A673 (cell line): Measurements from ENCODE around the gene RAB11FIP3. TPM values are rescaled to one million over a fixed set of nuclear protein-coding genes. Genes with fewer than 3 reads are reported as not detected.

Experiments used
- BruUV-seq: library from RNA; stranded (reverse); fragments of 400-500 nt; replicated peaks from 2 replicates; lab custom pipeline; 2021; lab: Mats Ljungman, UMichigan
- CTCF ChIA-PET: fragments of 300-600 bp; sonication (Branson Sonifier 250); formaldehyde crosslinking; loops from one replicate; lab custom pipeline; 2022; ENCODE audit warnings: antibody characterized with exemption; lab: Charles Lee
- POLR2A ChIA-PET: fragments of 300-600 bp; sonication (Branson Sonifier 250); formaldehyde crosslinking; loops from one replicate; lab custom pipeline; 2022; ENCODE audit warnings: antibody characterized with exemption; ENCODE audit not compliant: low non-redundant PET; lab: Charles Lee
- DNase-seq: peaks from one replicate; pipeline ENCODE4 v3.0.0-alpha.2; 2015; ENCODE audit warnings: low spot score
- H3K27ac ChIP-seq: fragments of 200-600 bp; sonication (generic); 2 replicates; pipeline ENCODE4 v1.5.1; 2016; ENCODE audit warnings: mixed run types, low read depth, mild to moderate bottlenecking, mixed read lengths, antibody characterized with exemption, low read length; ENCODE audit not compliant: poor library complexity, severe bottlenecking
- H3K27me3 ChIP-seq: fragments of 200-600 bp; sonication (generic); replicated peaks from 2 replicates; pipeline ENCODE4 v1.6.1; 2017; ENCODE audit warnings: mixed run types, low read depth, mild to moderate bottlenecking, mixed read lengths, antibody characterized with exemption, low read length; ENCODE audit not compliant: insufficient read depth, poor library complexity
- H3K36me3 ChIP-seq: fragments of 200-600 bp; sonication (generic); 2 replicates; pipeline ENCODE4 v1.6.1; 2016; ENCODE audit warnings: mixed run types, mild to moderate bottlenecking, mixed read lengths, antibody characterized with exemption, low read length; ENCODE audit not compliant: insufficient read depth, poor library complexity, severe bottlenecking
- H3K4me1 ChIP-seq: fragments of 200-600 bp; sonication (generic); 2 replicates; pipeline ENCODE4 v1.6.1; 2017; ENCODE audit warnings: mixed run types, mild to moderate bottlenecking, mixed read lengths, antibody characterized with exemption, low read length; ENCODE audit not compliant: insufficient read depth, poor library complexity, severe bottlenecking
- H3K4me3 ChIP-seq: fragments of 200-600 bp; sonication (generic); 2 replicates; pipeline ENCODE4 v1.5.1; 2016; ENCODE audit warnings: low read depth, mixed run types, mild to moderate bottlenecking, mixed read lengths, low read length; ENCODE audit not compliant: poor library complexity, severe bottlenecking
- H3K9me3 ChIP-seq: fragments of 200-600 bp; sonication (generic); 2 replicates; pipeline ENCODE4 v1.6.1; 2016; ENCODE audit warnings: mixed run types, low read depth, mild to moderate bottlenecking, mixed read lengths, antibody characterized with exemption, low read length; ENCODE audit not compliant: poor library complexity, severe bottlenecking
- CTCF ChIP-seq: fragments of 300-800, 200-600 bp; sonication (generic); conservative IDR thresholded peaks from 2 replicates; pipeline ENCODE4 v1.5.1; 2017; ENCODE audit warnings: low read depth, mild to moderate bottlenecking, antibody characterized with exemption, low read length, moderate library complexity, mixed read lengths
- EZH2 ChIP-seq: fragments of 200-600 bp; sonication (generic); IDR thresholded peaks from 2 replicates; pipeline ENCODE4 v1.6.1; 2017; ENCODE audit warnings: borderline replicate concordance, low read depth, mild to moderate bottlenecking, mixed read lengths, antibody characterized with exemption, low read length; ENCODE audit not compliant: poor library complexity, severe bottlenecking
- intact Hi-C: fragments of 100-400 bp; cut with micrococcal nuclease; formaldehyde crosslinking; loops from one replicate; pipeline ENCODE4 v1.10.0; 2022; ENCODE audit not compliant: unreplicated experiment
- total RNA-seq: library from RNA; stranded (reverse); gene quantifications from 2 replicates; pipeline ENCODE4 v1.2.3, GENCODE V29; 2021

The RAB11FIP3 gene
- total RNA-seq, 1 experiment from 2014 or later = 44.8 TPM

- peaks cover 11% of the 10 kb centered on the region for H3K4me1 ChIP-seq
- no peak for TF ChIP-seq CTCF
- ChIA-PET CTCF (no interaction called here), POLR2A (no interaction called here)
- BruUV-seq = no TSS peak
- no peak overlapping the region for H3K27ac ChIP-seq
- intact Hi-C loops = no loop called here
- DNase-seq = no peak
- no peak overlapping the region for H3K4me3 ChIP-seq
- H3K9me3 ChIP-seq = no peaks in the 10 kb centered on the region
- H3K36me3 ChIP-seq = no peaks in the 10 kb centered on the region
- H3K27me3 ChIP-seq = peaks cover 45% of the 10 kb centered on the region
Observed at GRCh38 chr16:563072-563644, 137.7 kb downstream of the RAB11FIP3 start.

- BruUV-seq = no TSS peak
- H3K27ac ChIP-seq = no peak overlapping the region
- CTCF ChIA-PET = no interaction called here
Observed at GRCh38 chr16:564690-565418, 139.4 kb downstream of the RAB11FIP3 start.

GRCh38 chr16:565419-566330, 140.2 kb downstream of the RAB11FIP3 start:
- H3K4me3 ChIP-seq = no peak overlapping the region
- H3K27ac ChIP-seq = no peak overlapping the region
- H3K4me1 ChIP-seq = peaks cover 11% of the 10 kb centered on the region
- H3K36me3 ChIP-seq = no peaks in the 10 kb centered on the region
- DNase-seq = no peak
- H3K27me3 ChIP-seq = peaks cover 21% of the 10 kb centered on the region
- BruUV-seq = no TSS peak
- TF ChIP-seq EZH2 (no peak), CTCF (no peak)
- intact Hi-C loops = no loop called here
- ChIA-PET POLR2A (no interaction called here), CTCF (no interaction called here)
- no peaks in the 10 kb centered on the region for H3K9me3 ChIP-seq

More at GRCh38 chr16:564690-565418, 139.4 kb downstream of the RAB11FIP3 start:
- intact Hi-C loops = no loop called here
- peaks cover 28% of the 10 kb centered on the region for H3K27me3 ChIP-seq
- no peak for TF ChIP-seq EZH2
- TF ChIP-seq CTCF = no peak
- H3K36me3 ChIP-seq = no peaks in the 10 kb centered on the region
- H3K9me3 ChIP-seq = no peaks in the 10 kb centered on the region
- H3K4me1 ChIP-seq = peaks cover 11% of the 10 kb centered on the region
- DNase-seq = no peak
- H3K4me3 ChIP-seq = no peak overlapping the region
- POLR2A ChIA-PET = no interaction called here
